HFFc6 (cell line): ENCODE results near the gene JMJD8. TPM values are rescaled to one million over a fixed set of nuclear protein-coding genes. Genes with fewer than 3 reads are reported as not detected.

Experiments
- DNase-seq: peaks from one replicate; pipeline ENCODE4 v3.0.0-alpha.2; 2018
- H3K27ac Mint-ChIP-seq: 2 replicates; pipeline ENCODE4 v1.8.0; 2020; ENCODE audit warnings: mild to moderate bottlenecking, mixed read lengths
- H3K27me3 Mint-ChIP-seq: 2 replicates; pipeline ENCODE4 v1.8.0; 2021; ENCODE audit warnings: mild to moderate bottlenecking, moderate library complexity, mixed read lengths; ENCODE audit not compliant: insufficient read depth
- H3K36me3 Mint-ChIP-seq: 2 replicates; pipeline ENCODE4 v1.8.0; 2021; ENCODE audit warnings: low read depth, mixed read lengths
- H3K4me1 Mint-ChIP-seq: 2 replicates; pipeline ENCODE4 v1.8.0; 2020; ENCODE audit warnings: low read depth, mixed read lengths
- H3K4me3 Mint-ChIP-seq: 2 replicates; pipeline ENCODE4 v1.8.0; 2020; ENCODE audit warnings: mild to moderate bottlenecking, moderate library complexity, mixed read lengths
- H3K9me3 Mint-ChIP-seq: 2 replicates; pipeline ENCODE4 v1.8.0; 2020; ENCODE audit warnings: mild to moderate bottlenecking, mixed read lengths
- CTCF ChIP-seq: fragments of 200-600 bp; sonication (generic); IDR thresholded peaks from 2 replicates; pipeline ENCODE4 v1.5.0; 2021; ENCODE audit warnings: antibody characterized with exemption, mild to moderate bottlenecking
- total RNA-seq, 6 experiments: library from RNA; stranded (reverse); fragmentation: NEBNext Ultra II Directional; extraction: Animal tissue kit (Norgen Biotek cat#: 25700); gene quantifications; 2 replicates in 1 of 6; 3 replicates in 5 of 6; pipeline ENCODE4 v1.2.3, GENCODE V29; 2021

JMJD8 gene
- total RNA-seq, 6 experiments from 2014 or later: 7.6 to 10.6 (median 9.3) TPM

- no peak for DNase-seq
- no peaks in the 10 kb centered on the region for H3K36me3 Mint-ChIP-seq
- H3K27me3 Mint-ChIP-seq: no peaks in the 10 kb centered on the region; the same call in 1 of the 2 replicates
- no peak overlapping the region for H3K4me3 Mint-ChIP-seq
- H3K4me1 Mint-ChIP-seq: no peaks in the 10 kb centered on the region
- TF ChIP-seq CTCF: no peak
- no peaks in the 10 kb centered on the region for H3K9me3 Mint-ChIP-seq
- H3K27ac Mint-ChIP-seq: no peak overlapping the region
These were observed 21.5 kb downstream of the JMJD8 start for GRCh38 chr16:662597-662996.

GRCh38 chr16:662095-662494 is 22.0 kb downstream of the JMJD8 start:
- no peaks in the 10 kb centered on the region for H3K9me3 Mint-ChIP-seq
- DNase-seq: no peak
- H3K4me3 Mint-ChIP-seq: no peak overlapping the region
- no peak for TF ChIP-seq CTCF
- no peaks in the 10 kb centered on the region for H3K4me1 Mint-ChIP-seq
- no peaks in the 10 kb centered on the region; the same call in 1 of the 2 replicates for H3K27me3 Mint-ChIP-seq
- H3K36me3 Mint-ChIP-seq: no peaks in the 10 kb centered on the region
- no peak overlapping the region for H3K27ac Mint-ChIP-seq

GRCh38 chr16:661184-661821 is 22.8 kb downstream of the JMJD8 start:
- Mint-ChIP-seq H3K4me1 (no peaks in the 10 kb centered on the region), H3K9me3 (no peaks in the 10 kb centered on the region), H3K36me3 (no peaks in the 10 kb centered on the region), H3K4me3 (peak overlapping the region; percentile 13; the same call in 1 of the 2 replicates), H3K27me3 (no peaks in the 10 kb centered on the region; the same call in 1 of the 2 replicates), H3K27ac (no peak overlapping the region)
- TF ChIP-seq CTCF: peak; percentile 3; the same call in 1 of the 2 replicates
- DNase-seq: no peak

GRCh38 chr16:660459-661183 is 23.5 kb downstream of the JMJD8 start:
- H3K27me3 Mint-ChIP-seq: no peaks in the 10 kb centered on the region
- no peaks in the 10 kb centered on the region for H3K4me1 Mint-ChIP-seq
- H3K36me3 Mint-ChIP-seq: no peaks in the 10 kb centered on the region
- no peak overlapping the region; the same call in 1 of the 2 replicates for H3K27ac Mint-ChIP-seq
- no peaks in the 10 kb centered on the region for H3K9me3 Mint-ChIP-seq
- DNase-seq: peak; percentile 76
- TF ChIP-seq CTCF: peak; percentile 73
- H3K4me3 Mint-ChIP-seq: peak overlapping the region; percentile 13; the same call in 1 of the 2 replicates

GRCh38 chr16:660132-660458 is 24.0 kb downstream of the JMJD8 start:
- Mint-ChIP-seq H3K4me1 (no peaks in the 10 kb centered on the region), H3K36me3 (no peaks in the 10 kb centered on the region), H3K27me3 (no peaks in the 10 kb centered on the region), H3K27ac (no peak overlapping the region), H3K9me3 (no peaks in the 10 kb centered on the region), H3K4me3 (no peak overlapping the region)
- no peak for TF ChIP-seq CTCF
- no peak for DNase-seq
